ENCODE data around the gene CDK5R2. TPM values are rescaled to one million over a fixed set of nuclear protein-coding genes. Genes with fewer than 3 reads are reported as not detected.

CDK5R2 gene
- total RNA-seq, 1 donor from 2014 or later, result 0.75 TPM

DNA sequence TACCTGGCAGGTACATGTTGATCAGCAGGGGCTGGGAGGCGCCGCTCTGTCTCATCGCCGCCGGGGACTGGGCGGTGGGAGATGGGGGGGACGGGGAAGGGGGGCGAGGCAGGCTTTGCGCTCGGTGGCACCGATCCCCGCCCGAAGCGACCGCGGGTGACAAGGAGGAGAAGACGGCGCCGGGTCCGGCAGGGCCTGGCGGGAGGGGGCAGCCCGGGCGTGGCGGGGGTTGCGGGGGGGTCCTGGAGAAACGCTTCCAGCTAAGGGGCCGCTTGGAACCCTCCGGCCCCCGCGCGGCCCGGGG, 25.5 kb downstream of the CDK5R2 start, which contains the start of gene FEV:
TSS of gene FEV (minus strand) at position 164 of the 304 bp plus-strand sequence. CDS start at position 55, 109 bp downstream.
- no peak for TF ChIP-seq EZH2 (IDR thresholded peaks at IDR 0.05; ENCODE audit: insufficient read depth, low read length)
- TF ChIP-seq, protein P1, sequence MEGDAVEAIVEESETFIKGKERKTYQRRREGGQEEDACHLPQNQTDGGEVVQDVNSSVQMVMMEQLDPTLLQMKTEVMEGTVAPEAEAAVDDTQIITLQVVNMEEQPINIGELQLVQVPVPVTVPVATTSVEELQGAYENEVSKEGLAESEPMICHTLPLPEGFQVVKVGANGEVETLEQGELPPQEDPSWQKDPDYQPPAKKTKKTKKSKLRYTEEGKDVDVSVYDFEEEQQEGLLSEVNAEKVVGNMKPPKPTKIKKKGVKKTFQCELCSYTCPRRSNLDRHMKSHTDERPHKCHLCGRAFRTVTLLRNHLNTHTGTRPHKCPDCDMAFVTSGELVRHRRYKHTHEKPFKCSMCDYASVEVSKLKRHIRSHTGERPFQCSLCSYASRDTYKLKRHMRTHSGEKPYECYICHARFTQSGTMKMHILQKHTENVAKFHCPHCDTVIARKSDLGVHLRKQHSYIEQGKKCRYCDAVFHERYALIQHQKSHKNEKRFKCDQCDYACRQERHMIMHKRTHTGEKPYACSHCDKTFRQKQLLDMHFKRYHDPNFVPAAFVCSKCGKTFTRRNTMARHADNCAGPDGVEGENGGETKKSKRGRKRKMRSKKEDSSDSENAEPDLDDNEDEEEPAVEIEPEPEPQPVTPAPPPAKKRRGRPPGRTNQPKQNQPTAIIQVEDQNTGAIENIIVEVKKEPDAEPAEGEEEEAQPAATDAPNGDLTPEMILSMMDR (IDR thresholded peaks at IDR 0.05; ENCODE audit: insufficient read depth, low read depth, low read length), result no peak
- Histone ChIP-seq H3K9me3 (ENCODE audit: insufficient read depth, low read depth, low read length) (peaks cover 9% of the 10 kb centered on the region), H3K9ac (ENCODE audit: low read length) (no peak within 1 kb of the TSS), H2AFZ (ENCODE audit: low read depth, low read length) (no peak within 1 kb of the TSS), H4K20me1 (ENCODE audit: insufficient read depth, low read length) (peaks cover 10% of the 10 kb centered on the region), H3K79me2 (ENCODE audit: insufficient read depth, low read length) (no peaks in the 10 kb centered on the region), H3K4me1 (ENCODE audit: insufficient read depth, low read length) (no peaks in the 10 kb centered on the region), H3K36me3 (ENCODE audit: insufficient read depth, low read length) (no peaks in the 10 kb centered on the region), H3K27ac (ENCODE audit: low read depth, low read length) (no peak within 1 kb of the TSS), H3K4me2 (ENCODE audit: low read length) (no peak within 1 kb of the TSS), H3K4me3 (ENCODE audit: insufficient read depth, low read depth, low read length) (no peak within 1 kb of the TSS), H3K27me3 (ENCODE audit: insufficient read depth, low read length) (peaks cover 78% of the 10 kb centered on the region)
- no peak for DNase-seq (ENCODE audit: low read depth)
- no peak for FAIRE-seq
- peak within 1 kb of the TSS; percentile 41 for H3K27ac Mint-ChIP-seq (ENCODE audit: unreplicated experiment)
- peaks cover 4% of the 10 kb centered on the region for H3K4me1 Mint-ChIP-seq (ENCODE audit: low read depth, unreplicated experiment)
- peaks cover 3% of the 10 kb centered on the region for H3K9me3 Mint-ChIP-seq (ENCODE audit: unreplicated experiment)
- peaks cover 3% of the 10 kb centered on the region for H3K36me3 Mint-ChIP-seq (ENCODE audit: low read depth, unreplicated experiment)
- peaks cover 80% of the 10 kb centered on the region for H3K27me3 Mint-ChIP-seq (ENCODE audit: low read depth, unreplicated experiment)
- H3K4me3 Mint-ChIP-seq (ENCODE audit: unreplicated experiment), result no peak within 1 kb of the TSS

- peaks cover 3% of the 10 kb centered on the region for H3K36me3 Mint-ChIP-seq (ENCODE audit: low read depth, unreplicated experiment)
- no peak for FAIRE-seq
- no peak for DNase-seq (ENCODE audit: low read depth)
- Histone ChIP-seq H3K4me1 (ENCODE audit: insufficient read depth, low read length) (no peaks in the 10 kb centered on the region), H2AFZ (ENCODE audit: low read depth, low read length) (no peak overlapping the region), H3K79me2 (ENCODE audit: insufficient read depth, low read length) (no peaks in the 10 kb centered on the region), H3K27me3 (ENCODE audit: insufficient read depth, low read length) (peaks cover 82% of the 10 kb centered on the region), H3K9ac (ENCODE audit: low read length) (no peak overlapping the region), H3K4me3 (ENCODE audit: insufficient read depth, low read depth, low read length) (no peak overlapping the region), H3K9me3 (ENCODE audit: insufficient read depth, low read depth, low read length) (peaks cover 9% of the 10 kb centered on the region), H4K20me1 (ENCODE audit: insufficient read depth, low read length) (peaks cover 10% of the 10 kb centered on the region), H3K36me3 (ENCODE audit: insufficient read depth, low read length) (no peaks in the 10 kb centered on the region), H3K27ac (ENCODE audit: low read depth, low read length) (no peak overlapping the region), H3K4me2 (ENCODE audit: low read length) (no peak overlapping the region)
- H3K27ac Mint-ChIP-seq (ENCODE audit: unreplicated experiment), result no peak overlapping the region
- H3K4me1 Mint-ChIP-seq (ENCODE audit: low read depth, unreplicated experiment), result peaks cover 4% of the 10 kb centered on the region
- H3K9me3 Mint-ChIP-seq (ENCODE audit: unreplicated experiment), result peaks cover 3% of the 10 kb centered on the region
- TF ChIP-seq, protein P1 (IDR thresholded peaks at IDR 0.05; ENCODE audit: insufficient read depth, low read depth, low read length), result no peak
- TF ChIP-seq EZH2 (IDR thresholded peaks at IDR 0.05; ENCODE audit: insufficient read depth, low read length), result peak; percentile 23
- no peak overlapping the region for H3K4me3 Mint-ChIP-seq (ENCODE audit: unreplicated experiment)
- peaks cover 82% of the 10 kb centered on the region for H3K27me3 Mint-ChIP-seq (ENCODE audit: low read depth, unreplicated experiment)
These were observed 26.0 kb downstream of the CDK5R2 start for GRCh38 chr2:218985325-218986091.

- Histone ChIP-seq H3K27me3 (ENCODE audit: insufficient read depth, low read length) (peaks cover 84% of the 10 kb centered on the region), H3K4me1 (ENCODE audit: insufficient read depth, low read length) (no peaks in the 10 kb centered on the region), H3K4me2 (ENCODE audit: low read length) (no peak overlapping the region), H3K9ac (ENCODE audit: low read length) (no peak overlapping the region), H2AFZ (ENCODE audit: low read depth, low read length) (no peak overlapping the region), H3K27ac (ENCODE audit: low read depth, low read length) (no peak overlapping the region), H4K20me1 (ENCODE audit: insufficient read depth, low read length) (peaks cover 10% of the 10 kb centered on the region), H3K4me3 (ENCODE audit: insufficient read depth, low read depth, low read length) (no peak overlapping the region), H3K36me3 (ENCODE audit: insufficient read depth, low read length) (no peaks in the 10 kb centered on the region), H3K79me2 (ENCODE audit: insufficient read depth, low read length) (no peaks in the 10 kb centered on the region), H3K9me3 (ENCODE audit: insufficient read depth, low read depth, low read length) (peaks cover 9% of the 10 kb centered on the region)
- Mint-ChIP-seq H3K27ac (ENCODE audit: unreplicated experiment) (no peak overlapping the region), H3K36me3 (ENCODE audit: low read depth, unreplicated experiment) (peaks cover 3% of the 10 kb centered on the region), H3K27me3 (ENCODE audit: low read depth, unreplicated experiment) (peaks cover 85% of the 10 kb centered on the region), H3K9me3 (ENCODE audit: unreplicated experiment) (peaks cover 3% of the 10 kb centered on the region), H3K4me3 (ENCODE audit: unreplicated experiment) (no peak overlapping the region), H3K4me1 (ENCODE audit: low read depth, unreplicated experiment) (peaks cover 3% of the 10 kb centered on the region)
- TF ChIP-seq, protein P1 (IDR thresholded peaks at IDR 0.05; ENCODE audit: insufficient read depth, low read depth, low read length), result no peak
- TF ChIP-seq EZH2 (IDR thresholded peaks at IDR 0.05; ENCODE audit: insufficient read depth, low read length), result no peak
- no peak for FAIRE-seq
- DNase-seq (ENCODE audit: low read depth), result no peak
These were observed 26.8 kb downstream of the CDK5R2 start for GRCh38 chr2:218986148-218986761.
